ENCODE measurements around the gene SEC14L2. TPM values are rescaled to one million over a fixed set of nuclear protein-coding genes. Genes with fewer than 3 reads are reported as not detected.
A peak's percentile ranks its signal among the peaks of the same experiment; 100 is the strongest.

Gene SEC14L2
- total RNA-seq, 1 donor from 2014 or later, result 1.2 TPM

GRCh38 chr22:30416837-30417236 is 20.0 kb downstream of the SEC14L2 start:
- Histone ChIP-seq H3K27ac (replicated peaks) (no peak overlapping the region), H3K9me3 (replicated peaks) (no peaks in the 10 kb centered on the region), H3K4me1 (peaks cover 6% of the 10 kb centered on the region), H3K4me3 (no peak overlapping the region), H3K36me3 (peaks cover 54% of the 10 kb centered on the region), H3K27me3 (ENCODE audit: low read depth) (no peaks in the 10 kb centered on the region)
- TF ChIP-seq CTCF (IDR thresholded peaks at IDR 0.05; ENCODE audit: borderline replicate concordance), result no peak
- intact Hi-C loops (cut with micrococcal nuclease), result no loop called here
- DNase-seq, result no peak

DNA sequence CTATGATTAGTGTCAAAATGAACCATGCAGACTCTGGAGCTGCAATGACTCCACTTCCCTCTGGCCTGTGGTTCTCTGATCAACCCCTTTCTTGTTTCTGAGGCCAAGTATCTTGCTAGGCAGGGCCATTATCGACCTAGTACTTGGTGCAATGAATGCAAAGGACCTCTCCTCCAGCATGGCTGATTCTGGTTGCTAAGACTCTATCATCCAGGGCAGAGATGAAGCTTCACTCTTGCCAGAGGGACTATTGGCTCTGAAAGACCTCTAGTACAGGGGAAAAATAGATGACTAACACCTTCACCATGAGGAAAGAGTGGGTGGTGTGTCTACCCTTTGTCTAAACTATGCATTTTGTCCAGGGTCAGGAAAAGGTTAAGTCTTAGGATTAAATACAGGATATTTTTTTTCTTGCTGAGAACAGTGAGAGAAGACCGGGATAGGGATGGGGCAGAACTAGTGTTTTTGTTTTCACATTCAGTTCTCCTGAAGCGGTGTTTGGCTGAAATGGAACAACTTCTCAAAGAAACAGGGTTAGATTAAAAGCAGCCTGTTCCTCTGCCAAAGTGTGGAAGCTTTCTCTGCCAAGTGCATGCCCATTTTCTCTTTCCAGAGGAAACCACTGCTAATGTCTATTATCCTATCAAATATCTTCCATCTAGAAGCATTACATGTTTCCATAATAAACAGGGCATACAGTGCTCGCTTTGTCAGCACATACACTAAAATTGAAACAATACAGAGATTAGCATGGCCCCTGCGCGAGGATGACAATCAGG is 23.7 kb downstream of the SEC14L2 start:
- intact Hi-C loops (cut with micrococcal nuclease), result no loop called here
- Histone ChIP-seq H3K9me3 (replicated peaks) (no peaks in the 10 kb centered on the region), H3K27me3 (ENCODE audit: low read depth) (no peaks in the 10 kb centered on the region), H3K27ac (replicated peaks) (no peak overlapping the region), H3K36me3 (peaks cover 52% of the 10 kb centered on the region), H3K4me1 (peaks cover 38% of the 10 kb centered on the region), H3K4me3 (no peak overlapping the region)
- TF ChIP-seq CTCF (IDR thresholded peaks at IDR 0.05; ENCODE audit: borderline replicate concordance), result no peak
- DNase-seq, result no peak

- H3K36me3 ChIP-seq, result peaks cover 38% of the 10 kb centered on the region
- no peak for DNase-seq
- H3K27me3 ChIP-seq (ENCODE audit: low read depth), result no peaks in the 10 kb centered on the region
- H3K27ac ChIP-seq (replicated peaks), result peak overlapping the region; percentile 99
- peaks cover 50% of the 10 kb centered on the region for H3K4me1 ChIP-seq
- intact Hi-C loops (cut with micrococcal nuclease), result no loop called here
- H3K4me3 ChIP-seq, result peak overlapping the region; percentile 89
- no peak for TF ChIP-seq CTCF (IDR thresholded peaks at IDR 0.05; ENCODE audit: borderline replicate concordance)
- no peaks in the 10 kb centered on the region for H3K9me3 ChIP-seq (replicated peaks)
These were observed 25.1 kb downstream of the SEC14L2 start for GRCh38 chr22:30421695-30422480.

- TF ChIP-seq CTCF (IDR thresholded peaks at IDR 0.05; ENCODE audit: borderline replicate concordance), result no peak
- intact Hi-C loops (cut with micrococcal nuclease), result no loop called here
- Histone ChIP-seq H3K9me3 (replicated peaks) (no peaks in the 10 kb centered on the region), H3K4me1 (peaks cover 50% of the 10 kb centered on the region), H3K4me3 (peak overlapping the region; percentile 89), H3K36me3 (peaks cover 31% of the 10 kb centered on the region), H3K27me3 (ENCODE audit: low read depth) (no peaks in the 10 kb centered on the region), H3K27ac (replicated peaks) (peak overlapping the region; percentile 99)
- DNase-seq, result peak; percentile 28
These were observed 25.9 kb downstream of the SEC14L2 start for GRCh38 chr22:30422481-30423300.

- Histone ChIP-seq H3K4me1 (peaks cover 50% of the 10 kb centered on the region), H3K27ac (replicated peaks) (peak overlapping the region; percentile 99), H3K27me3 (ENCODE audit: low read depth) (no peaks in the 10 kb centered on the region), H3K4me3 (peak overlapping the region; percentile 89), H3K9me3 (replicated peaks) (no peaks in the 10 kb centered on the region), H3K36me3 (peaks cover 24% of the 10 kb centered on the region)
- TF ChIP-seq CTCF (IDR thresholded peaks at IDR 0.05; ENCODE audit: borderline replicate concordance), result peak; percentile 26
- DNase-seq, result peak; percentile 74
- intact Hi-C loops (cut with micrococcal nuclease), result no loop called here
These were observed 26.6 kb downstream of the SEC14L2 start for GRCh38 chr22:30423301-30423958.

Measured in left ventricle myocardium inferior (tissue), 1 donor.